CD4-positive, alpha-beta T cell treated with Interleukin-4 for 1 hour (primary cell): ENCODE results near the gene KCNF1.

Experiments used
- DNase-seq, 2 donors: peaks; one replicate each; pipeline ENCODE4 v3.0.0-alpha.2; 2020 to 2022

The KCNF1 gene

GRCh38 chr2:10880586-10881321 is 31.0 kb upstream of the KCNF1 start:
- no peak for DNase-seq

GRCh38 chr2:10882568-10882967 is 29.2 kb upstream of the KCNF1 start:
- DNase-seq: no peak

- DNase-seq: no peak
These were observed 28.7 kb upstream of the KCNF1 start for GRCh38 chr2:10883066-10883465.

- DNase-seq: no peak
These were observed 27.8 kb upstream of the KCNF1 start for GRCh38 chr2:10883801-10884478.

- DNase-seq: no peak
These were observed 27.2 kb upstream of the KCNF1 start for GRCh38 chr2:10884574-10884975.

GRCh38 chr2:10885094-10885860 is 26.5 kb upstream of the KCNF1 start:
- no peak for DNase-seq

- DNase-seq: no peak
These were observed 24.3 kb upstream of the KCNF1 start for GRCh38 chr2:10887476-10887875.

GRCh38 chr2:10889651-10890215 is 22.0 kb upstream of the KCNF1 start:
- no peak for DNase-seq

- no peak for DNase-seq
These were observed 20.9 kb upstream of the KCNF1 start for GRCh38 chr2:10890706-10891270.

- DNase-seq: no peak
These were observed 20.3 kb upstream of the KCNF1 start for GRCh38 chr2:10891390-10891789.

- no peak for DNase-seq
These were observed 19.9 kb upstream of the KCNF1 start for GRCh38 chr2:10891848-10892247.

GRCh38 chr2:10892316-10892715 is 19.4 kb upstream of the KCNF1 start:
- DNase-seq: no peak

GRCh38 chr2:10892796-10893350 is 18.9 kb upstream of the KCNF1 start:
- no peak for DNase-seq

GRCh38 chr2:10894264-10894935 is 17.3 kb upstream of the KCNF1 start:
- DNase-seq: no peak

GRCh38 chr2:10895231-10895630 is 16.5 kb upstream of the KCNF1 start:
- no peak for DNase-seq

- DNase-seq: no peak
These were observed 13.8 kb upstream of the KCNF1 start for GRCh38 chr2:10897956-10898355.

GRCh38 chr2:10900216-10901109 is 11.3 kb upstream of the KCNF1 start:
- DNase-seq: peak in 1 of 2 donors; percentile 4

GRCh38 chr2:10901160-10901939 is 10.4 kb upstream of the KCNF1 start:
- no peak for DNase-seq

GRCh38 chr2:10903861-10904210 is 7.9 kb upstream of the KCNF1 start:
- DNase-seq: no peak

GRCh38 chr2:10904455-10904854 is 7.3 kb upstream of the KCNF1 start:
- DNase-seq: no peak
